IMR-90 (cell line): ENCODE data around the gene MYCBPAP. TPM values are rescaled to one million over a fixed set of nuclear protein-coding genes. Genes with fewer than 3 reads are reported as not detected.

ENCODE experiments used
- ATAC-seq: fragments of 200-7000 bp; cut with Tn5 transposase; 2 replicates; pipeline ENCODE4 v1.9.1; 2020; ENCODE audit warnings: low read depth, mild to moderate bottlenecking, moderate library complexity
- BruUV-seq: library from RNA; stranded (reverse); fragments of 400-500 nt; replicated peaks from 2 replicates; lab custom pipeline; 2021; lab: Mats Ljungman, UMichigan
- CTCF ChIA-PET: fragments of 300-600 bp; formaldehyde crosslinking; extraction: SDS; loops from one replicate; lab custom pipeline; 2021; ENCODE audit warnings: antibody characterized with exemption; lab: Yijun Ruan, JAX
- POLR2A ChIA-PET: fragments of 300-600 bp; sonication (Branson Sonifier 250); formaldehyde crosslinking; loops from one replicate; lab custom pipeline; 2022; ENCODE audit warnings: antibody characterized with exemption; ENCODE audit not compliant: unreplicated experiment; lab: Charles Lee
- DNase-seq: peaks from one replicate; pipeline ENCODE4 v3.0.0; 2013
- H2AFZ ChIP-seq: replicated peaks from 2 replicates; pipeline ENCODE3; 2013; ENCODE audit warnings: low read length, mild to moderate bottlenecking; ENCODE audit not compliant: poor library complexity
- H2AK5ac ChIP-seq: 2 replicates; pipeline ENCODE4 v1.6.1; 2013; ENCODE audit warnings: low read depth, low read length, inconsistent platforms
- H2AK9ac ChIP-seq: replicated peaks from 2 replicates; pipeline ENCODE3; 2013; ENCODE audit warnings: mild to moderate bottlenecking, low read depth, low read length, moderate library complexity; ENCODE audit not compliant: poor library complexity
- H2BK120ac ChIP-seq: 2 replicates; pipeline ENCODE4 v1.6.1; 2013; ENCODE audit warnings: low read depth, low read length, inconsistent platforms
- H2BK15ac ChIP-seq: 3 replicates; pipeline ENCODE4 v1.6.1; 2013; ENCODE audit warnings: low read depth, low read length, inconsistent platforms
- H2BK20ac ChIP-seq: 2 replicates; pipeline ENCODE4 v1.6.1; 2013; ENCODE audit warnings: low read depth, mild to moderate bottlenecking, inconsistent platforms, low read length, moderate library complexity
- H2BK5ac ChIP-seq: 2 replicates; pipeline ENCODE4 v1.6.1; 2013; ENCODE audit warnings: mild to moderate bottlenecking, low read depth, low read length, inconsistent platforms; ENCODE audit not compliant: poor library complexity, severe bottlenecking
- H3K14ac ChIP-seq: replicated peaks from 2 replicates; pipeline ENCODE4 v1.6.1; 2013; ENCODE audit warnings: low read depth, low read length, inconsistent platforms
- H3K18ac ChIP-seq: 2 replicates; pipeline ENCODE4 v1.6.1; 2013; ENCODE audit warnings: low read depth, low read length, control low read depth
- H3K23ac ChIP-seq: 2 replicates; pipeline ENCODE4 v1.6.1; 2013; ENCODE audit warnings: low read depth, low read length, inconsistent platforms
- H3K27ac ChIP-seq: 2 replicates; pipeline ENCODE4 v1.5.1; 2013; ENCODE audit warnings: mild to moderate bottlenecking, control low read depth, low read length; ENCODE audit not compliant: insufficient read depth
- H3K27me3 ChIP-seq: 2 replicates; pipeline ENCODE4 v1.6.1; 2013; ENCODE audit warnings: low read length; ENCODE audit not compliant: control insufficient read depth, insufficient read depth
- H3K36me3 ChIP-seq: 2 replicates; pipeline ENCODE4 v1.6.1; 2013; ENCODE audit warnings: low read length, mixed read lengths; ENCODE audit not compliant: control insufficient read depth, insufficient read depth
- H3K4ac ChIP-seq: 2 replicates; pipeline ENCODE4 v1.6.1; 2013; ENCODE audit warnings: low read depth, low read length, inconsistent platforms
- H3K4me1 ChIP-seq: 2 replicates; pipeline ENCODE4 v1.6.1; 2013; ENCODE audit warnings: low read length, mixed read lengths; ENCODE audit not compliant: control insufficient read depth, insufficient read depth
- H3K4me2 ChIP-seq: 2 replicates; pipeline ENCODE4 v1.6.1; 2013; ENCODE audit warnings: low read depth, mild to moderate bottlenecking, control low read depth, low read length, moderate library complexity
- H3K4me3 ChIP-seq: 2 replicates; pipeline ENCODE4 v1.5.1; 2013; ENCODE audit warnings: low read depth, mild to moderate bottlenecking, control low read depth, low read length, moderate library complexity; ENCODE audit not compliant: insufficient read depth
- H3K56ac ChIP-seq: 2 replicates; pipeline ENCODE4 v1.6.1; 2013; ENCODE audit warnings: low read length, inconsistent platforms; ENCODE audit not compliant: insufficient read depth; ENCODE audit errors: extremely low read depth
- H3K79me1 ChIP-seq, 2 experiments: 2 replicates each; pipeline ENCODE4 v1.6.1; 2013; ENCODE audit warnings: low read length in 2 of 2, inconsistent platforms in 1 of 2, low read depth in 1 of 2
- H3K9ac ChIP-seq: 2 replicates; pipeline ENCODE4 v1.6.1; 2013; ENCODE audit warnings: low read depth, low read length, control low read depth
- H3K9me1 ChIP-seq: 2 replicates; pipeline ENCODE4 v1.6.1; 2013; ENCODE audit warnings: low read length, inconsistent platforms; ENCODE audit not compliant: insufficient read depth
- H3K9me3 ChIP-seq: 2 replicates; pipeline ENCODE4 v1.6.1; 2013; ENCODE audit warnings: low read length; ENCODE audit not compliant: control insufficient read depth, insufficient read depth
- H4K20me1 ChIP-seq: 2 replicates; pipeline ENCODE4 v1.6.1; 2013; ENCODE audit warnings: low read length, inconsistent platforms; ENCODE audit not compliant: insufficient read depth
- H4K5ac ChIP-seq: 2 replicates; pipeline ENCODE4 v1.6.1; 2013; ENCODE audit warnings: mild to moderate bottlenecking, low read depth, low read length, control low read depth
- H4K8ac ChIP-seq, 2 experiments: 2 replicates each; pipeline ENCODE4 v1.6.1; 2013; ENCODE audit warnings: low read depth in 2 of 2, low read length in 2 of 2, control low read depth in 1 of 2, inconsistent platforms in 1 of 2
- H4K91ac ChIP-seq: 2 replicates; pipeline ENCODE4 v1.6.1; 2013; ENCODE audit warnings: low read depth, low read length, inconsistent platforms; ENCODE audit not compliant: insufficient read depth
- BHLHE40 ChIP-seq: fragments of 150-350 bp; IDR thresholded peaks from 2 replicates; pipeline ENCODE4 v1.6.1; 2016; ENCODE audit warnings: mild to moderate bottlenecking, low read depth, low read length
- CEBPB ChIP-seq: IDR thresholded peaks from 2 replicates; pipeline ENCODE4 v1.6.1; 2012; ENCODE audit warnings: low read depth, low read length, improper control_type of control experiment
- CHD1 ChIP-seq: IDR thresholded peaks from 2 replicates; pipeline ENCODE4 v1.6.1; 2012; ENCODE audit warnings: low read depth, low read length, improper control_type of control experiment
- CTCF ChIP-seq: conservative IDR thresholded peaks from 2 replicates; pipeline ENCODE4 v1.5.1; 2012; ENCODE audit warnings: mild to moderate bottlenecking, low read depth, low read length, improper control_type of control experiment
- ELK1 ChIP-seq: fragments of 150-350 bp; IDR thresholded peaks from 2 replicates; pipeline ENCODE4 v1.6.1; 2016; ENCODE audit warnings: low read depth, mild to moderate bottlenecking, low read length, moderate library complexity, borderline replicate concordance
- FOS ChIP-seq: fragments of 150-350 bp; IDR thresholded peaks from 2 replicates; pipeline ENCODE4 v1.6.1; 2016; ENCODE audit warnings: low read depth, low read length
- MAZ ChIP-seq: IDR thresholded peaks from 2 replicates; pipeline ENCODE4 v1.6.1; 2012; ENCODE audit warnings: low read depth, mild to moderate bottlenecking, low read length, improper control_type of control experiment, moderate library complexity, borderline replicate concordance
- MXI1 ChIP-seq: IDR thresholded peaks from 2 replicates; pipeline ENCODE4 v1.6.1; 2012; ENCODE audit warnings: low read depth, mild to moderate bottlenecking, low read length, moderate library complexity, borderline replicate concordance
- NFE2L2 ChIP-seq: fragments of 150-350 bp; IDR thresholded peaks from 2 replicates; pipeline ENCODE4 v1.6.1; 2016; ENCODE audit warnings: low read depth, mild to moderate bottlenecking, low read length
- POLR2A ChIP-seq: IDR thresholded peaks from 2 replicates; pipeline ENCODE4 v1.6.1; 2012; ENCODE audit warnings: mild to moderate bottlenecking, low read depth, low read length
- RAD21 ChIP-seq: IDR thresholded peaks from 2 replicates; pipeline ENCODE4 v1.6.1; 2012; ENCODE audit warnings: low read length, improper control_type of control experiment
- RCOR1 ChIP-seq: IDR thresholded peaks from 2 replicates; pipeline ENCODE4 v1.6.1; 2012; ENCODE audit warnings: mild to moderate bottlenecking, low read length, improper control_type of control experiment; ENCODE audit not compliant: insufficient replicate concordance
- RFX5 ChIP-seq: IDR thresholded peaks from 2 replicates; pipeline ENCODE4 v1.8.0; 2012; ENCODE audit warnings: low read depth, mild to moderate bottlenecking, low read length, moderate library complexity
- WGBS, 2 experiments: methylation state at CpG; one replicate each; pipeline versions ENCODE4 v1.1.5 to v1.1.7; 2013; ENCODE audit warnings: missing lambda C conversion rate in 2 of 2; ENCODE audit not compliant: insufficient read length in 1 of 2; ENCODE audit errors: extremely low coverage in 2 of 2; 5-methylcytosine and 5-hydroxymethylcytosine counted together
- dilution Hi-C: fragments of 300-500 bp; cut with HindIII; formaldehyde crosslinking; loops from one replicate; pipeline ENCODE4 v1.14.3; 2018; ENCODE audit warnings: low sequenced_read_pairs; ENCODE audit not compliant: unreplicated experiment
- in situ Hi-C: fragments of 300-500 bp; cut with MboI; formaldehyde crosslinking; loops from 3 replicates; pipeline ENCODE4 v1.14.3; 2019; ENCODE audit warnings: low sequenced_read_pairs, inconsistent platforms, mixed read lengths
- intact Hi-C: fragments of 100-400 bp; cut with micrococcal nuclease; formaldehyde crosslinking; loops from 2 replicates; pipeline ENCODE4 v1.10.0; 2022
- polyA plus RNA-seq, 3 experiments: library from polyadenylated mRNA; depleted of rRNA; stranded (reverse); fragments of >200 nt; gene quantifications; 2 replicates each; pipeline ENCODE4 v1.2.3, GENCODE V29; 2012; ENCODE audit warnings: low replicate concordance in 1 of 3
- total RNA-seq: library from RNA; depleted of rRNA; stranded (reverse); fragments of >200 nt; gene quantifications from 2 replicates; pipeline ENCODE4 v1.2.3, GENCODE V29; 2012
- TF ChIP-seq, protein P1 (sequence below): fragments of 150-350 bp; IDR thresholded peaks from 2 replicates; pipeline ENCODE4 v1.6.1; 2017; ENCODE audit warnings: mild to moderate bottlenecking, antibody characterized with exemption, low read length, low read depth

The MYCBPAP gene
- total and polyA plus RNA-seq, 2 of the 4 experiments (the other 2 are of a cell fraction) = 0.17 to 0.18 TPM

GRCh38 chr17:50523208-50523607 lies 15.0 kb downstream of the MYCBPAP start:
- Histone ChIP-seq H4K5ac (no peak overlapping the region), H4K8ac (no peak overlapping the region), H3K4me2 (no peak overlapping the region), H3K56ac (no peak overlapping the region), H3K9me1 (no peaks in the 10 kb centered on the region), H3K23ac (no peak overlapping the region), H3K27ac (no peak overlapping the region), H3K9ac (no peak overlapping the region), H3K79me1 (no peaks in the 10 kb centered on the region), H3K36me3 (no peaks in the 10 kb centered on the region), H2BK15ac (no peak overlapping the region), H2AK9ac (no peak overlapping the region), H3K18ac (no peak overlapping the region), H3K4me3 (no peak overlapping the region), H2BK120ac (no peak overlapping the region), H4K20me1 (no peaks in the 10 kb centered on the region), H2AFZ (no peak overlapping the region), H2BK20ac (no peak overlapping the region), H2AK5ac (no peak overlapping the region), H3K14ac (no peak overlapping the region), H3K27me3 (peaks cover 26% of the 10 kb centered on the region), H4K91ac (no peak overlapping the region), H2BK5ac (no peak overlapping the region), H3K4me1 (no peaks in the 10 kb centered on the region), H3K9me3 (no peaks in the 10 kb centered on the region), H3K4ac (no peak overlapping the region)
- ATAC-seq (no peak), DNase-seq (no peak)
- no CpG with 5 or more reads among the region's 2 CpGs for WGBS, 2 experiments
- dilution Hi-C loops (no loop called here), intact Hi-C loops (no loop called here), in situ Hi-C loops (no loop called here)
- ChIA-PET CTCF (no interaction called here), POLR2A (no interaction called here)
- BruUV-seq = no TSS peak
- TF ChIP-seq ELK1 = no peak
- TF ChIP-seq RCOR1 = no peak
- no peak for TF ChIP-seq NFE2L2
- TF ChIP-seq POLR2A = no peak
- no peak for TF ChIP-seq CHD1
- TF ChIP-seq, protein P1, sequence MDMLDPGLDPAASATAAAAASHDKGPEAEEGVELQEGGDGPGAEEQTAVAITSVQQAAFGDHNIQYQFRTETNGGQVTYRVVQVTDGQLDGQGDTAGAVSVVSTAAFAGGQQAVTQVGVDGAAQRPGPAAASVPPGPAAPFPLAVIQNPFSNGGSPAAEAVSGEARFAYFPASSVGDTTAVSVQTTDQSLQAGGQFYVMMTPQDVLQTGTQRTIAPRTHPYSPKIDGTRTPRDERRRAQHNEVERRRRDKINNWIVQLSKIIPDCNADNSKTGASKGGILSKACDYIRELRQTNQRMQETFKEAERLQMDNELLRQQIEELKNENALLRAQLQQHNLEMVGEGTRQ = no peak
- no peak for TF ChIP-seq FOS
- TF ChIP-seq RAD21 = no peak
- TF ChIP-seq CTCF = no peak
- TF ChIP-seq MXI1 = no peak
- TF ChIP-seq BHLHE40 = no peak
- TF ChIP-seq CEBPB = no peak
- no peak for TF ChIP-seq MAZ
- TF ChIP-seq RFX5 = no peak
